Measurements from ENCODE around the gene KRTAP10-11. TPM values are rescaled to one million over a fixed set of nuclear protein-coding genes. Genes with fewer than 3 reads are reported as not detected.

KRTAP10-11 gene
- total and polyA plus RNA-seq, 2 donors from 2014 or later = not detected

- Histone ChIP-seq H3K4me1 (ENCODE audit: control insufficient read depth in 2 of 3, insufficient read depth in 2 of 3, low read depth in 1 of 3, low read length in 3 of 3) (no peaks in the 10 kb centered on the region), H3K27ac (ENCODE audit: low read depth in 2 of 2, low read length in 2 of 2) (no peak overlapping the region), H3K4me3 (ENCODE audit: low read length in 3 of 3) (no peak overlapping the region), H3K27me3 (ENCODE audit: control insufficient read depth, insufficient read depth, low read length) (no peaks in the 10 kb centered on the region), H3K9ac (ENCODE audit: low read length in 3 of 3) (no peak overlapping the region), H3K9me3 (ENCODE audit: control insufficient read depth in 2 of 3, insufficient read depth in 1 of 3, low read length in 3 of 3) (peaks cover 0 to 5% (median 0%) of the 10 kb centered on the region in 3 donors), H3K36me3 (ENCODE audit: control insufficient read depth in 2 of 3, insufficient read depth in 3 of 3, low read length in 3 of 3) (no peaks in the 10 kb centered on the region)
- FAIRE-seq = no peak
- TF ChIP-seq CTCF (IDR thresholded peaks at IDR 0.05; ENCODE audit: borderline replicate concordance, extremely low read depth, insufficient read depth) = peak; percentile 25
- intact Hi-C loops (cut with DNase I) = no loop called here
- DNase-seq = peak in 1 of 5 donors; percentile 8
These were observed 27.7 kb upstream of the KRTAP10-11 start for GRCh38 chr21:44618504-44618903.

GRCh38 chr21:44618909-44619308 lies 27.3 kb upstream of the KRTAP10-11 start:
- no peaks in the 10 kb centered on the region for H3K27me3 ChIP-seq (ENCODE audit: control insufficient read depth, insufficient read depth, low read length)
- intact Hi-C loops (cut with DNase I) = no loop called here
- no peak overlapping the region for H3K9ac ChIP-seq (ENCODE audit: low read length in 3 of 3)
- H3K4me3 ChIP-seq (ENCODE audit: low read length in 3 of 3) = no peak overlapping the region
- TF ChIP-seq CTCF (IDR thresholded peaks at IDR 0.05; ENCODE audit: borderline replicate concordance, extremely low read depth, insufficient read depth) = no peak
- H3K27ac ChIP-seq (ENCODE audit: low read depth in 2 of 2, low read length in 2 of 2) = no peak overlapping the region
- H3K4me1 ChIP-seq (ENCODE audit: control insufficient read depth in 2 of 3, insufficient read depth in 2 of 3, low read depth in 1 of 3, low read length in 3 of 3) = no peaks in the 10 kb centered on the region
- FAIRE-seq (no peak), DNase-seq (no peak)
- H3K9me3 ChIP-seq (ENCODE audit: control insufficient read depth in 2 of 3, insufficient read depth in 1 of 3, low read length in 3 of 3) = peaks cover 0 to 9% (median 0%) of the 10 kb centered on the region in 3 donors
- H3K36me3 ChIP-seq (ENCODE audit: control insufficient read depth in 2 of 3, insufficient read depth in 3 of 3, low read length in 3 of 3) = no peaks in the 10 kb centered on the region

GRCh38 chr21:44619886-44620285 lies 26.3 kb upstream of the KRTAP10-11 start:
- intact Hi-C loops (cut with DNase I) = no loop called here
- Histone ChIP-seq H3K36me3 (ENCODE audit: control insufficient read depth in 2 of 3, insufficient read depth in 3 of 3, low read length in 3 of 3) (no peaks in the 10 kb centered on the region), H3K4me3 (ENCODE audit: low read length in 3 of 3) (no peak overlapping the region), H3K27ac (ENCODE audit: low read depth in 2 of 2, low read length in 2 of 2) (no peak overlapping the region), H3K4me1 (ENCODE audit: control insufficient read depth in 2 of 3, insufficient read depth in 2 of 3, low read depth in 1 of 3, low read length in 3 of 3) (no peaks in the 10 kb centered on the region), H3K9me3 (ENCODE audit: control insufficient read depth in 2 of 3, insufficient read depth in 1 of 3, low read length in 3 of 3) (peaks cover 0 to 18% (median 0%) of the 10 kb centered on the region in 3 donors), H3K27me3 (ENCODE audit: control insufficient read depth, insufficient read depth, low read length) (no peaks in the 10 kb centered on the region), H3K9ac (ENCODE audit: low read length in 3 of 3) (no peak overlapping the region)
- TF ChIP-seq CTCF (IDR thresholded peaks at IDR 0.05; ENCODE audit: borderline replicate concordance, extremely low read depth, insufficient read depth) = no peak
- DNase-seq (no peak), FAIRE-seq (no peak)

GRCh38 chr21:44623575-44623974 lies 22.6 kb upstream of the KRTAP10-11 start:
- no peaks in the 10 kb centered on the region for H3K4me1 ChIP-seq (ENCODE audit: control insufficient read depth in 2 of 3, insufficient read depth in 2 of 3, low read depth in 1 of 3, low read length in 3 of 3)
- H3K9me3 ChIP-seq (ENCODE audit: control insufficient read depth in 2 of 3, insufficient read depth in 1 of 3, low read length in 3 of 3) = peaks cover 0 to 18% (median 0%) of the 10 kb centered on the region in 3 donors
- H3K9ac ChIP-seq (ENCODE audit: low read length in 3 of 3) = no peak overlapping the region
- no peak overlapping the region for H3K4me3 ChIP-seq (ENCODE audit: low read length in 3 of 3)
- no peak for DNase-seq
- no peak for FAIRE-seq
- H3K27me3 ChIP-seq (ENCODE audit: control insufficient read depth, insufficient read depth, low read length) = no peaks in the 10 kb centered on the region
- no peak overlapping the region for H3K27ac ChIP-seq (ENCODE audit: low read depth in 2 of 2, low read length in 2 of 2)
- no peak for TF ChIP-seq CTCF (IDR thresholded peaks at IDR 0.05; ENCODE audit: borderline replicate concordance, extremely low read depth, insufficient read depth)
- intact Hi-C loops (cut with DNase I) = no loop called here
- no peaks in the 10 kb centered on the region for H3K36me3 ChIP-seq (ENCODE audit: control insufficient read depth in 2 of 3, insufficient read depth in 3 of 3, low read length in 3 of 3)
